KMS-11 (cell line): ENCODE measurements around the gene TMEM95.

ENCODE experiments used
- H2AFZ ChIP-seq: fragments of 200-600 bp; sonication (generic); 2 replicates; pipeline ENCODE4 v1.6.1; 2016; ENCODE audit warnings: antibody characterized with exemption, mixed run types, low read depth
- H3K27ac ChIP-seq: fragments of 200-600 bp; sonication (generic); 2 replicates; pipeline ENCODE4 v1.6.1; 2016; ENCODE audit warnings: mild to moderate bottlenecking, mixed run types
- H3K27me3 ChIP-seq: fragments of 200-600 bp; sonication (generic); 2 replicates; pipeline ENCODE4 v1.6.1; 2017; ENCODE audit warnings: mild to moderate bottlenecking, low read depth, mixed run types, moderate library complexity; ENCODE audit not compliant: insufficient read depth
- H3K36me3 ChIP-seq: fragments of 200-600 bp; sonication (generic); 2 replicates; pipeline ENCODE4 v1.6.1; 2017; ENCODE audit warnings: mild to moderate bottlenecking, mixed run types; ENCODE audit not compliant: insufficient read depth
- H3K4me1 ChIP-seq: fragments of 200-600 bp; sonication (generic); 2 replicates; pipeline ENCODE4 v1.6.1; 2016; ENCODE audit warnings: mild to moderate bottlenecking, low read depth, mixed run types; ENCODE audit not compliant: poor library complexity, severe bottlenecking
- H3K4me2 ChIP-seq: fragments of 200-600 bp; sonication (generic); 2 replicates; pipeline ENCODE4 v1.7.0; 2016; ENCODE audit warnings: mild to moderate bottlenecking, mixed run types
- H3K4me3 ChIP-seq: fragments of 200-600 bp; sonication (generic); IDR thresholded peaks from 2 replicates; pipeline ENCODE4 v1.6.1; 2017; ENCODE audit warnings: low read depth, low read length, mixed read lengths; ENCODE audit not compliant: insufficient read depth
- H3K79me2 ChIP-seq: fragments of 200-600 bp; sonication (generic); 2 replicates; pipeline ENCODE4 v1.6.1; 2016; ENCODE audit warnings: low read depth, mixed run types; ENCODE audit not compliant: insufficient read depth
- H3K9ac ChIP-seq: fragments of 200-600 bp; sonication (generic); 2 replicates; pipeline ENCODE4 v1.6.1; 2016; ENCODE audit warnings: mild to moderate bottlenecking, mixed run types
- H4K20me1 ChIP-seq: fragments of 200-600 bp; sonication (generic); 2 replicates; pipeline ENCODE4 v1.6.1; 2016; ENCODE audit warnings: mild to moderate bottlenecking, mixed run types; ENCODE audit not compliant: insufficient read depth
- TF ChIP-seq, protein P1 (sequence below): fragments of 200-600 bp; sonication (generic); conservative IDR thresholded peaks from 2 replicates; pipeline ENCODE4 v1.6.1; 2017; ENCODE audit warnings: low read depth, mild to moderate bottlenecking, antibody characterized with exemption, low read length, moderate library complexity, mixed read lengths

TMEM95 gene

DNA sequence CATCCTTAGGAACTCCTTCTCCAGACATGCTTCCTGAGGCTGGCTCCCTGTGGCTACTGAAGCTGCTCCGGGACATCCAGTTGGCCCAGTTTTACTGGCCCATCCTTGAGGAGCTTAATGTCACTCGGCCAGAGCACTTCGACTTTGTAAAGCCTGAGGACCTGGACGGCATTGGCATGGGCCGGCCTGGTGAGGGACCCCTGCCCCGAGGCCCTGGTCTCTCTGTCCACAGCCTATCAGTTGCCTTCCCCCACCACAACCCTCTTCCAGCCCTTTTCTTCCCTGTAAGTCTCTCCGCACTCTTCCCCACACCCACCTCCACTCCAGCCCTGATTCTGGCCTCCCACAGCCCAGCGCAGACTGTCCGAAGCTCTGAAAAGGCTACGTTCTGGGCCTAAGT lies 27.9 kb downstream of the TMEM95 start:
- Histone ChIP-seq H2AFZ (no peak overlapping the region), H3K79me2 (no peaks in the 10 kb centered on the region), H3K36me3 (no peaks in the 10 kb centered on the region), H3K4me1 (no peaks in the 10 kb centered on the region), H3K4me3 (no peak overlapping the region), H3K9ac (no peak overlapping the region), H3K4me2 (no peak overlapping the region), H4K20me1 (no peaks in the 10 kb centered on the region), H3K27ac (no peak overlapping the region), H3K27me3 (no peaks in the 10 kb centered on the region)
- TF ChIP-seq, protein P1, sequence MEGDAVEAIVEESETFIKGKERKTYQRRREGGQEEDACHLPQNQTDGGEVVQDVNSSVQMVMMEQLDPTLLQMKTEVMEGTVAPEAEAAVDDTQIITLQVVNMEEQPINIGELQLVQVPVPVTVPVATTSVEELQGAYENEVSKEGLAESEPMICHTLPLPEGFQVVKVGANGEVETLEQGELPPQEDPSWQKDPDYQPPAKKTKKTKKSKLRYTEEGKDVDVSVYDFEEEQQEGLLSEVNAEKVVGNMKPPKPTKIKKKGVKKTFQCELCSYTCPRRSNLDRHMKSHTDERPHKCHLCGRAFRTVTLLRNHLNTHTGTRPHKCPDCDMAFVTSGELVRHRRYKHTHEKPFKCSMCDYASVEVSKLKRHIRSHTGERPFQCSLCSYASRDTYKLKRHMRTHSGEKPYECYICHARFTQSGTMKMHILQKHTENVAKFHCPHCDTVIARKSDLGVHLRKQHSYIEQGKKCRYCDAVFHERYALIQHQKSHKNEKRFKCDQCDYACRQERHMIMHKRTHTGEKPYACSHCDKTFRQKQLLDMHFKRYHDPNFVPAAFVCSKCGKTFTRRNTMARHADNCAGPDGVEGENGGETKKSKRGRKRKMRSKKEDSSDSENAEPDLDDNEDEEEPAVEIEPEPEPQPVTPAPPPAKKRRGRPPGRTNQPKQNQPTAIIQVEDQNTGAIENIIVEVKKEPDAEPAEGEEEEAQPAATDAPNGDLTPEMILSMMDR = no peak

DNA sequence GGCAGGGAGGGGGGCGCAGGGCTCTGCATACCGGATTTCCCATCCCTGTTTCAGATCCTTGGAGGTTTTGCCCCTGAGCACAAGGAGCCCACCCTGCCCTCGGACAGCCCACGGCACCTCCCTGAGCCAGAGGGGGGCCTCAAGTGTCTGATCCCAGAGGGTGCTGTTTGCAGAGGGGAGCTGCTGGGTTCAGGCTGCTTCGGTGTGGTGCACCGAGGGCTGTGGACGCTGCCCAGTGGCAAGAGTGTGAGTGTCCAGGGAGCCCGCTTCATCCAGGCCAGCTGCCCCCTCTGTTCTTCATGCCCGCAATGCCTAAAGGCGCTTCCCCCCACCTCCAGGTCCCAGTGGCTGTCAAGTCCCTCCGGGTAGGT lies 28.4 kb downstream of the TMEM95 start:
- H3K4me2 ChIP-seq = no peak overlapping the region
- no peak overlapping the region for H2AFZ ChIP-seq
- H4K20me1 ChIP-seq = no peaks in the 10 kb centered on the region
- H3K4me1 ChIP-seq = no peaks in the 10 kb centered on the region
- H3K9ac ChIP-seq = no peak overlapping the region
- no peak overlapping the region for H3K27ac ChIP-seq
- H3K4me3 ChIP-seq = no peak overlapping the region
- TF ChIP-seq, protein P1 = no peak
- H3K27me3 ChIP-seq = no peaks in the 10 kb centered on the region
- no peaks in the 10 kb centered on the region for H3K79me2 ChIP-seq
- H3K36me3 ChIP-seq = no peaks in the 10 kb centered on the region

DNA sequence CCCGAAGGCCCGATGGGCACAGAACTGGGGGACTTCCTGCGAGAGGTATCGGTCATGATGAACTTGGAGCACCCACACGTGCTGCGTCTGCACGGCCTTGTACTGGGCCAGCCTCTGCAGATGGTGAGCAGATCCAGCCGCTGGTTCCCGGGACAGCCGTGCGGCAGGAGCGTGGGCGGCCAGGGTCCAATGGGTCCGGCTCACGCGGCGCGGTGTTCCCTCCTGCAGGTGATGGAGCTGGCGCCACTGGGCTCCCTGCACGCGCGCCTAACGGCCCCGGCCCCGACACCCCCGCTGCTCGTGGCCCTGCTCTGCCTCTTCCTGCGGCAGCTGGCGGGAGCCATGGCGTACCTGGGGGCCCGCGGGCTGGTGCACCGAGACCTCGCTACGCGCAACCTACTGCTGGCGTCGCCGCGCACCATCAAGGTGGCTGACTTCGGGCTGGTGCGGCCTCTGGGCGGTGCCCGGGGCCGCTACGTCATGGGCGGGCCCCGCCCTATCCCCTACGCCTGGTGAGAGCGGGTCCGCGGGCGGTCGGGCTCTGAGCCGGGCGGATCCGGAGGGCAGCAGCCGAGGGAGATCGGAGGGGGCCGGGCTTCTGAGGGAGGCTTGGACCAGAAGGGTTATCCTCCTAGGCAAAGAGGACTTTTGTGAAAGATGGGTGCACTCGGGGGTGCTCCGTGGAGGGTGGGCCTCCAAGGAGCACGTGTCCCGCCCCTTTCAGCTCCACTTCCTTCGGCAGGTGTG lies 29.0 kb downstream of the TMEM95 start:
- 0 out of 2 replicates have a peak overlapping the region, but pooled peaks have one; percentile 21 for H3K4me2 ChIP-seq
- no peak overlapping the region for H3K4me3 ChIP-seq
- TF ChIP-seq, protein P1 = no peak
- no peaks in the 10 kb centered on the region for H3K36me3 ChIP-seq
- H3K4me1 ChIP-seq = no peaks in the 10 kb centered on the region
- H3K9ac ChIP-seq = peak overlapping the region; percentile 27; the same call in 1 of the 2 replicates
- no peaks in the 10 kb centered on the region for H3K79me2 ChIP-seq
- H2AFZ ChIP-seq = no peak overlapping the region
- H3K27ac ChIP-seq = no peak overlapping the region
- H4K20me1 ChIP-seq = no peaks in the 10 kb centered on the region
- no peaks in the 10 kb centered on the region for H3K27me3 ChIP-seq

DNA sequence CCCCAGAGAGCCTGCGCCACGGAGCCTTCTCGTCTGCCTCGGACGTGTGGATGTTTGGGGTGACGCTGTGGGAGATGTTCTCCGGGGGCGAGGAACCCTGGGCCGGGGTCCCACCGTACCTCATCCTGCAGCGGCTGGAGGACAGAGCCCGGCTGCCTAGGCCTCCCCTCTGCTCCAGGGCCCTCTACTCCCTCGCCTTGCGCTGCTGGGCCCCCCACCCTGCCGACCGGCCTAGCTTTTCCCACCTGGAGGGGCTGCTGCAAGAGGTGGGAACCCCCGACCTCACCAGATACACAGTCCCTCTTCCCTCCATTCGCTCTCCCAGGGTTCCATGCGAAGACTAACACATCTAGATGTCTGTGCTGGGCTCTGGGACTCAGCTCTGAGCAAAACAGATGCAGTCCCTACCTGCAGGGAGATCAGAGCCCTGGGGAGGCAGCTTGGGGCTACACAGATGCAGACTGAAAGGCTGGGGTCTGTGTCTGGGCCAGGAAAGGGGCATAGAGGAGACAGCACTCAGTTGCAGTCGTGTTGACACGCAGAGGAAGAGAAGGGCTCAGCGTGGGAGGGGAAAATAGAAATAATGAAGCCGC lies 29.6 kb downstream of the TMEM95 start:
- Histone ChIP-seq H3K36me3 (no peaks in the 10 kb centered on the region), H3K27me3 (no peaks in the 10 kb centered on the region), H3K27ac (no peak overlapping the region), H2AFZ (no peak overlapping the region), H4K20me1 (no peaks in the 10 kb centered on the region), H3K4me2 (peak overlapping the region; percentile 21; the same call in 1 of the 2 replicates), H3K79me2 (no peaks in the 10 kb centered on the region), H3K4me1 (no peaks in the 10 kb centered on the region), H3K9ac (peak overlapping the region; percentile 27; the same call in 1 of the 2 replicates), H3K4me3 (no peak overlapping the region)
- TF ChIP-seq, protein P1 = no peak
